Activated naive CD8-positive, alpha-beta T cell treated with anti-CD3 and anti-CD28 coated beads for 36 hours (primary cell): ENCODE data around the gene WDFY1. TPM values are rescaled to one million over a fixed set of nuclear protein-coding genes. Genes with fewer than 3 reads are reported as not detected.

Experiments used
- DNase-seq: peaks from one replicate; pipeline ENCODE4 v3.0.0; 2021
- H3K27ac Mint-ChIP-seq: one replicate; pipeline ENCODE4 v1.8.0; 2022; ENCODE audit warnings: mild to moderate bottlenecking, moderate library complexity, mixed read lengths
- H3K27me3 Mint-ChIP-seq: one replicate; pipeline ENCODE4 v1.8.0; 2022; ENCODE audit warnings: mild to moderate bottlenecking, mixed read lengths
- H3K36me3 Mint-ChIP-seq: one replicate; pipeline ENCODE4 v1.8.0; 2021; ENCODE audit warnings: mild to moderate bottlenecking, mixed read lengths
- H3K4me1 Mint-ChIP-seq: one replicate; pipeline ENCODE4 v1.8.0; 2021; ENCODE audit warnings: mixed read lengths
- H3K4me3 Mint-ChIP-seq: one replicate; pipeline ENCODE4 v1.8.0; 2022; ENCODE audit warnings: mild to moderate bottlenecking, moderate library complexity, mixed read lengths
- H3K9me3 Mint-ChIP-seq: one replicate; pipeline ENCODE4 v1.8.0; 2022; ENCODE audit warnings: mixed read lengths
- total RNA-seq, 2 experiments: library from RNA; stranded (reverse); gene quantifications; one replicate each; pipeline ENCODE4 v1.2.3, GENCODE V29; 2021

The WDFY1 gene
- total RNA-seq: 10 to 100 TPM; 24.4 to 26.7 TPM

- peaks cover 49% of the 10 kb centered on the region for H3K4me1 Mint-ChIP-seq
- H3K27ac Mint-ChIP-seq: peak within 1 kb of the TSS; percentile 90
- no peaks in the 10 kb centered on the region for H3K27me3 Mint-ChIP-seq
- H3K36me3 Mint-ChIP-seq: peaks cover 15% of the 10 kb centered on the region
- peaks cover 6% of the 10 kb centered on the region for H3K9me3 Mint-ChIP-seq
- H3K4me3 Mint-ChIP-seq: peak within 1 kb of the TSS; percentile 93
- peak; percentile 89 for DNase-seq
Observed at GRCh38 chr2:223944703-223945531, at the start of gene WDFY1. TSS of gene WDFY1 (minus strand) at chr2:223945335. CDS start at chr2:223945284, 51 bp downstream.

GRCh38 chr2:223994562-223995162, 49.5 kb upstream of the WDFY1 start:
- Mint-ChIP-seq H3K27me3 (no peaks in the 10 kb centered on the region), H3K4me3 (no peak overlapping the region), H3K4me1 (peaks cover 17% of the 10 kb centered on the region), H3K36me3 (peaks cover 25% of the 10 kb centered on the region), H3K9me3 (no peaks in the 10 kb centered on the region), H3K27ac (peak overlapping the region; percentile 85)
- no peak for DNase-seq

GRCh38 chr2:223993634-223994232, 48.6 kb upstream of the WDFY1 start:
- peak; percentile 42 for DNase-seq
- Mint-ChIP-seq H3K9me3 (no peaks in the 10 kb centered on the region), H3K27ac (no peak overlapping the region), H3K27me3 (no peaks in the 10 kb centered on the region), H3K4me1 (peaks cover 17% of the 10 kb centered on the region), H3K4me3 (no peak overlapping the region), H3K36me3 (peaks cover 25% of the 10 kb centered on the region)

- no peaks in the 10 kb centered on the region for H3K27me3 Mint-ChIP-seq
- no peak for DNase-seq
- no peaks in the 10 kb centered on the region for H3K9me3 Mint-ChIP-seq
- peaks cover 21% of the 10 kb centered on the region for H3K36me3 Mint-ChIP-seq
- no peak overlapping the region for H3K27ac Mint-ChIP-seq
- no peak overlapping the region for H3K4me3 Mint-ChIP-seq
- H3K4me1 Mint-ChIP-seq: peaks cover 17% of the 10 kb centered on the region
Observed at GRCh38 chr2:223991611-223992010, 46.5 kb upstream of the WDFY1 start.

- Mint-ChIP-seq H3K9me3 (no peaks in the 10 kb centered on the region), H3K27me3 (no peaks in the 10 kb centered on the region), H3K4me1 (peaks cover 7% of the 10 kb centered on the region), H3K27ac (no peak overlapping the region), H3K36me3 (peaks cover 10% of the 10 kb centered on the region), H3K4me3 (no peak overlapping the region)
- DNase-seq: no peak
Observed at GRCh38 chr2:223989856-223990232, 44.7 kb upstream of the WDFY1 start.

- peaks cover 13% of the 10 kb centered on the region for H3K36me3 Mint-ChIP-seq
- H3K4me1 Mint-ChIP-seq: peaks cover 4% of the 10 kb centered on the region
- no peaks in the 10 kb centered on the region for H3K9me3 Mint-ChIP-seq
- no peak overlapping the region for H3K27ac Mint-ChIP-seq
- no peak overlapping the region for H3K4me3 Mint-ChIP-seq
- H3K27me3 Mint-ChIP-seq: no peaks in the 10 kb centered on the region
- DNase-seq: no peak
Observed at GRCh38 chr2:223989206-223989855, 44.2 kb upstream of the WDFY1 start.

GRCh38 chr2:223981241-223981640, 36.1 kb upstream of the WDFY1 start:
- H3K27me3 Mint-ChIP-seq: no peaks in the 10 kb centered on the region
- peaks cover 13% of the 10 kb centered on the region for H3K36me3 Mint-ChIP-seq
- H3K9me3 Mint-ChIP-seq: no peaks in the 10 kb centered on the region
- no peak overlapping the region for H3K4me3 Mint-ChIP-seq
- H3K4me1 Mint-ChIP-seq: no peaks in the 10 kb centered on the region
- DNase-seq: no peak
- no peak overlapping the region for H3K27ac Mint-ChIP-seq

GRCh38 chr2:223980803-223981202, 35.7 kb upstream of the WDFY1 start:
- no peaks in the 10 kb centered on the region for H3K9me3 Mint-ChIP-seq
- no peaks in the 10 kb centered on the region for H3K27me3 Mint-ChIP-seq
- DNase-seq: no peak
- peaks cover 13% of the 10 kb centered on the region for H3K36me3 Mint-ChIP-seq
- no peak overlapping the region for H3K27ac Mint-ChIP-seq
- no peak overlapping the region for H3K4me3 Mint-ChIP-seq
- no peaks in the 10 kb centered on the region for H3K4me1 Mint-ChIP-seq

GRCh38 chr2:223980397-223980735, 35.2 kb upstream of the WDFY1 start:
- Mint-ChIP-seq H3K9me3 (no peaks in the 10 kb centered on the region), H3K27ac (no peak overlapping the region), H3K4me3 (no peak overlapping the region), H3K36me3 (peaks cover 13% of the 10 kb centered on the region), H3K4me1 (no peaks in the 10 kb centered on the region), H3K27me3 (no peaks in the 10 kb centered on the region)
- DNase-seq: no peak

- no peaks in the 10 kb centered on the region for H3K9me3 Mint-ChIP-seq
- peaks cover 11% of the 10 kb centered on the region for H3K36me3 Mint-ChIP-seq
- DNase-seq: no peak
- H3K4me1 Mint-ChIP-seq: no peaks in the 10 kb centered on the region
- no peak overlapping the region for H3K4me3 Mint-ChIP-seq
- no peak overlapping the region for H3K27ac Mint-ChIP-seq
- H3K27me3 Mint-ChIP-seq: no peaks in the 10 kb centered on the region
Observed at GRCh38 chr2:223979730-223980396, 34.7 kb upstream of the WDFY1 start.

- no peaks in the 10 kb centered on the region for H3K9me3 Mint-ChIP-seq
- H3K36me3 Mint-ChIP-seq: peaks cover 4% of the 10 kb centered on the region
- H3K27ac Mint-ChIP-seq: no peak overlapping the region
- H3K27me3 Mint-ChIP-seq: no peaks in the 10 kb centered on the region
- no peak for DNase-seq
- H3K4me3 Mint-ChIP-seq: no peak overlapping the region
- H3K4me1 Mint-ChIP-seq: no peaks in the 10 kb centered on the region
Observed at GRCh38 chr2:223978451-223978850, 33.3 kb upstream of the WDFY1 start.

GRCh38 chr2:223976635-223977226, 31.6 kb upstream of the WDFY1 start:
- no peak overlapping the region for H3K27ac Mint-ChIP-seq

GRCh38 chr2:223973606-223974005, 28.5 kb upstream of the WDFY1 start:
- no peak for DNase-seq
- no peaks in the 10 kb centered on the region for H3K27me3 Mint-ChIP-seq
- no peak overlapping the region for H3K27ac Mint-ChIP-seq
- no peaks in the 10 kb centered on the region for H3K36me3 Mint-ChIP-seq
- H3K9me3 Mint-ChIP-seq: no peaks in the 10 kb centered on the region
- peaks cover 7% of the 10 kb centered on the region for H3K4me1 Mint-ChIP-seq
- no peak overlapping the region for H3K4me3 Mint-ChIP-seq

More at GRCh38 chr2:223976635-223977226, 31.6 kb upstream of the WDFY1 start:
- DNase-seq: no peak
- Mint-ChIP-seq H3K4me1 (no peaks in the 10 kb centered on the region), H3K4me3 (no peak overlapping the region), H3K36me3 (no peaks in the 10 kb centered on the region), H3K27me3 (no peaks in the 10 kb centered on the region), H3K9me3 (no peaks in the 10 kb centered on the region)

- Mint-ChIP-seq H3K36me3 (no peaks in the 10 kb centered on the region), H3K4me3 (no peak overlapping the region)
Observed at GRCh38 chr2:223972656-223973102, 27.5 kb upstream of the WDFY1 start.

More at GRCh38 chr2:223972656-223973102, 27.5 kb upstream of the WDFY1 start:
- Mint-ChIP-seq H3K9me3 (no peaks in the 10 kb centered on the region), H3K4me1 (peaks cover 7% of the 10 kb centered on the region), H3K27me3 (no peaks in the 10 kb centered on the region), H3K27ac (no peak overlapping the region)
- DNase-seq: no peak
